MM.1S (cell line): ENCODE results near the gene FAS.

ENCODE experiments used
- DNase-seq: peaks from one replicate; pipeline ENCODE4 v3.0.0-alpha.2; 2015
- H2AFZ ChIP-seq: fragments of 300-600 bp; sonication (generic); 2 replicates; pipeline ENCODE4 v1.6.0; 2016; ENCODE audit warnings: antibody characterized with exemption, low read length
- H3F3A ChIP-seq: fragments of 300-600 bp; sonication (generic); 2 replicates; pipeline ENCODE4 v1.6.1; 2016; ENCODE audit warnings: mild to moderate bottlenecking, antibody characterized with exemption, low read length, moderate library complexity, mixed read lengths; ENCODE audit not compliant: insufficient read depth
- H3K27ac ChIP-seq: fragments of 300-600 bp; sonication (generic); 2 replicates; pipeline ENCODE4 v1.5.1; 2016; ENCODE audit warnings: mild to moderate bottlenecking, low read length
- H3K27me3 ChIP-seq: fragments of 300-600 bp; sonication (generic); replicated peaks from 2 replicates; pipeline ENCODE4 v1.6.0; 2016; ENCODE audit warnings: low read length; ENCODE audit not compliant: insufficient read depth
- H3K36me3 ChIP-seq: fragments of 300-600 bp; sonication (generic); replicated peaks from 2 replicates; pipeline ENCODE4 v1.6.1; 2016; ENCODE audit warnings: mild to moderate bottlenecking, low read length, mixed read lengths; ENCODE audit not compliant: insufficient read depth
- H3K4me1 ChIP-seq: fragments of 300-600 bp; sonication (generic); 2 replicates; pipeline ENCODE4 v1.6.1; 2016; ENCODE audit warnings: low read length, mixed read lengths
- H3K4me2 ChIP-seq: fragments of 300-600 bp; sonication (generic); 2 replicates; pipeline ENCODE4 v1.6.0; 2016; ENCODE audit warnings: low read depth, low read length
- H3K4me3 ChIP-seq: fragments of 300-600 bp; sonication (generic); 2 replicates; pipeline ENCODE4 v1.5.1; 2016; ENCODE audit warnings: low read length, mixed read lengths
- H3K79me2 ChIP-seq: fragments of 300-600 bp; sonication (generic); 2 replicates; pipeline ENCODE4 v1.6.1; 2016; ENCODE audit warnings: mixed run types, low read length, mixed read lengths
- H3K9ac ChIP-seq: fragments of 300-600 bp; sonication (generic); 2 replicates; pipeline ENCODE4 v1.6.1; 2016; ENCODE audit warnings: low read length, mixed read lengths
- H3K9me2 ChIP-seq: fragments of 300-600 bp; sonication (generic); replicated peaks from 2 replicates; pipeline ENCODE4 v1.6.1; 2016; ENCODE audit warnings: mild to moderate bottlenecking, low read length, mixed read lengths; ENCODE audit not compliant: insufficient read depth
- H3K9me3 ChIP-seq: fragments of 300-600 bp; sonication (generic); replicated peaks from 2 replicates; pipeline ENCODE4 v1.6.1; 2016; ENCODE audit warnings: mild to moderate bottlenecking, low read length, mixed read lengths; ENCODE audit not compliant: insufficient read depth
- H4K20me1 ChIP-seq: fragments of 300-600 bp; sonication (generic); 2 replicates; pipeline ENCODE4 v1.6.1; 2016; ENCODE audit warnings: mild to moderate bottlenecking, low read length, moderate library complexity, mixed read lengths; ENCODE audit not compliant: insufficient read depth
- CTCF ChIP-seq: fragments of 300-600 bp; sonication (generic); IDR thresholded peaks from 2 replicates; pipeline ENCODE4 v1.5.1; 2016; ENCODE audit warnings: antibody characterized with exemption, low read length, mixed read lengths
- EZH2 ChIP-seq: fragments of 300-600 bp; sonication (generic); optimal IDR thresholded peaks from 2 replicates; pipeline ENCODE3; 2017; ENCODE audit warnings: low read depth, mild to moderate bottlenecking, antibody characterized with exemption, low read length, mixed read lengths
- EZH2phosphoT487 ChIP-seq: fragments of 300-600 bp; sonication (generic); IDR thresholded peaks from 2 replicates; pipeline ENCODE4 v1.6.1; 2018; ENCODE audit warnings: antibody characterized with exemption, low read length

FAS gene

GRCh38 chr10:88964869-88965415, 25.7 kb upstream of the FAS start:
- peaks cover 6% of the 10 kb centered on the region; the same call in 1 of the 2 replicates for H3F3A ChIP-seq
- no peak overlapping the region for H2AFZ ChIP-seq
- H3K9ac ChIP-seq, result no peak overlapping the region
- no peak overlapping the region for H3K4me2 ChIP-seq
- H3K79me2 ChIP-seq, result no peaks in the 10 kb centered on the region
- TF ChIP-seq CTCF, result no peak
- TF ChIP-seq EZH2, result no peak
- TF ChIP-seq EZH2phosphoT487, result no peak
- H3K4me1 ChIP-seq, result peaks cover 10% of the 10 kb centered on the region; the same call in 1 of the 2 replicates
- no peaks in the 10 kb centered on the region for H3K9me2 ChIP-seq
- H3K36me3 ChIP-seq, result no peaks in the 10 kb centered on the region
- no peaks in the 10 kb centered on the region for H4K20me1 ChIP-seq
- H3K27me3 ChIP-seq, result peaks cover 92% of the 10 kb centered on the region
- no peak overlapping the region for H3K4me3 ChIP-seq
- no peak for DNase-seq
- H3K9me3 ChIP-seq, result no peaks in the 10 kb centered on the region
- H3K27ac ChIP-seq, result no peak overlapping the region

- no peak overlapping the region for H3K27ac ChIP-seq
- no peak overlapping the region for H2AFZ ChIP-seq
- H3K36me3 ChIP-seq, result no peaks in the 10 kb centered on the region
- no peaks in the 10 kb centered on the region for H4K20me1 ChIP-seq
- no peak for DNase-seq
- H3K27me3 ChIP-seq, result peaks cover 79% of the 10 kb centered on the region
- H3K9me2 ChIP-seq, result no peaks in the 10 kb centered on the region
- peaks cover 5% of the 10 kb centered on the region; the same call in 1 of the 2 replicates for H3K4me1 ChIP-seq
- H3K9ac ChIP-seq, result no peak overlapping the region
- H3K4me3 ChIP-seq, result no peak overlapping the region
- H3K9me3 ChIP-seq, result no peaks in the 10 kb centered on the region
- H3K4me2 ChIP-seq, result no peak overlapping the region
- H3K79me2 ChIP-seq, result no peaks in the 10 kb centered on the region
- TF ChIP-seq EZH2phosphoT487, result no peak
- no peak for TF ChIP-seq CTCF
- TF ChIP-seq EZH2, result no peak
- peaks cover 5% of the 10 kb centered on the region; the same call in 1 of the 2 replicates for H3F3A ChIP-seq
These were observed 23.8 kb upstream of the FAS start for GRCh38 chr10:88966797-88967196.

GRCh38 chr10:88968391-88968790, 22.2 kb upstream of the FAS start:
- peaks cover 70% of the 10 kb centered on the region for H3K27me3 ChIP-seq
- H3K4me1 ChIP-seq, result no peaks in the 10 kb centered on the region
- H3K9me3 ChIP-seq, result no peaks in the 10 kb centered on the region
- H3K9me2 ChIP-seq, result no peaks in the 10 kb centered on the region
- no peaks in the 10 kb centered on the region for H3K79me2 ChIP-seq
- H3K27ac ChIP-seq, result no peak overlapping the region
- no peaks in the 10 kb centered on the region for H4K20me1 ChIP-seq
- TF ChIP-seq EZH2 (no peak), CTCF (no peak), EZH2phosphoT487 (no peak)
- H2AFZ ChIP-seq, result no peak overlapping the region
- H3K9ac ChIP-seq, result no peak overlapping the region
- H3K4me2 ChIP-seq, result no peak overlapping the region
- DNase-seq, result no peak
- H3K36me3 ChIP-seq, result no peaks in the 10 kb centered on the region
- no peaks in the 10 kb centered on the region for H3F3A ChIP-seq
- H3K4me3 ChIP-seq, result no peak overlapping the region
